Measurements from ENCODE around the gene DHRSX. TPM values are rescaled to one million over a fixed set of nuclear protein-coding genes. Genes with fewer than 3 reads are reported as not detected.

DHRSX gene
- total and polyA plus RNA-seq, 7 donors: 12.5 to 25.2 (median 16.1) TPM

DNA sequence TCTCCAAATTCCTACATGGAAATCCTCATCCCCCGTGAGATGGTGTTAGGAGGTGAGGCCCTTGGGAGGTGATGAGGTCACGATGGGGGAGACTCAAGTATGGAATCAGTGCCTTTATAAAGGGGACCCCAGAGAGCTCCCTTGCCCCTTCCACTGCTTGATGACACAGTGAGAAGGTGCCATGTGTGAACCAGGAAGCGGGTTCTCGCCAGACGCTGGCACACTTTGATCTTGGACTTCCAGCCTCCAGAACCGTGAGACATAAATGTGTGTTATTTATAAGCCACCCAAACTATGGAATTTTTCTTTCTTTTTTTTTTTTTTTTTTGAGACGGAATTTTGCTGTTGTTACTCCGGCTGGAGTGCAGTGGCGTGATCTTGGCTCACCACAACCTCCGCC, 237.6 kb downstream of the DHRSX start:
- H3K4me3 ChIP-seq: no peak overlapping the region
- H3K36me3 ChIP-seq: peaks cover 0 to 18% (median 4%) of the 10 kb centered on the region in 4 donors
- no peak for TF ChIP-seq POLR2A (IDR thresholded peaks at IDR 0.05)
- no peak for TF ChIP-seq POLR2AphosphoS5 (IDR thresholded peaks at IDR 0.05)
- TF ChIP-seq, protein P1, sequence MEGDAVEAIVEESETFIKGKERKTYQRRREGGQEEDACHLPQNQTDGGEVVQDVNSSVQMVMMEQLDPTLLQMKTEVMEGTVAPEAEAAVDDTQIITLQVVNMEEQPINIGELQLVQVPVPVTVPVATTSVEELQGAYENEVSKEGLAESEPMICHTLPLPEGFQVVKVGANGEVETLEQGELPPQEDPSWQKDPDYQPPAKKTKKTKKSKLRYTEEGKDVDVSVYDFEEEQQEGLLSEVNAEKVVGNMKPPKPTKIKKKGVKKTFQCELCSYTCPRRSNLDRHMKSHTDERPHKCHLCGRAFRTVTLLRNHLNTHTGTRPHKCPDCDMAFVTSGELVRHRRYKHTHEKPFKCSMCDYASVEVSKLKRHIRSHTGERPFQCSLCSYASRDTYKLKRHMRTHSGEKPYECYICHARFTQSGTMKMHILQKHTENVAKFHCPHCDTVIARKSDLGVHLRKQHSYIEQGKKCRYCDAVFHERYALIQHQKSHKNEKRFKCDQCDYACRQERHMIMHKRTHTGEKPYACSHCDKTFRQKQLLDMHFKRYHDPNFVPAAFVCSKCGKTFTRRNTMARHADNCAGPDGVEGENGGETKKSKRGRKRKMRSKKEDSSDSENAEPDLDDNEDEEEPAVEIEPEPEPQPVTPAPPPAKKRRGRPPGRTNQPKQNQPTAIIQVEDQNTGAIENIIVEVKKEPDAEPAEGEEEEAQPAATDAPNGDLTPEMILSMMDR (IDR thresholded peaks at IDR 0.05): no peak
- no peak for TF ChIP-seq EP300 (IDR thresholded peaks at IDR 0.05)
- H3K9me3 ChIP-seq: no peaks in the 10 kb centered on the region
- 94 to 96% methylated on average over 10 of the region's 10 CpGs for WGBS, 2 donors
- intact Hi-C loops (cut with DNase I): no loop called here
- peaks cover 0 to 11% (median 7%) of the 10 kb centered on the region in 4 donors for H3K4me1 ChIP-seq
- no peak overlapping the region for H3K27ac ChIP-seq
- DNase-seq: no peak
- no peaks in the 10 kb centered on the region for H3K27me3 ChIP-seq

DNA sequence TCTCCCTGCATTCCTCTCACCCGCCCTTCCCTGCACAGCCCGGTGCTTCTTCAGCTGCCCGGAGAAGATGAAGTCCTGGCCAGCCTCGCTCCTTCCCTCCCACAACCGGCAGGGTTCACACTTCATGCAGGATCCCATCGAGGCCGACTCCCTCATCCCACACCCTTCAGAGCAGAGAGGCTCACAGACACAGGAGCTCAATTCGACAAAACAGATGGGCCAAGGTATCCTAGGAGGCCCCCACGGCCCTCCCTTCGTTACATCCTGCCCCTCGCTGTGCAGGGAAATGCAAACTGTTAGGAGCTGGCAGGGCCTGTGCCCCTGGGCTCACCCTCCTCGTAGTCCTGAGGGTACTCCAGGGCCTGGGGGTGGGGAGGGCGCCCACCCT, 238.1 kb downstream of the DHRSX start:
- H3K27me3 ChIP-seq: no peaks in the 10 kb centered on the region
- intact Hi-C loops (cut with DNase I): no loop called here
- no peaks in the 10 kb centered on the region for H3K9me3 ChIP-seq
- TF ChIP-seq EP300 (IDR thresholded peaks at IDR 0.05) (no peak), POLR2A (IDR thresholded peaks at IDR 0.05) (no peak), POLR2AphosphoS5 (IDR thresholded peaks at IDR 0.05) (no peak)
- TF ChIP-seq, protein P1 (IDR thresholded peaks at IDR 0.05): no peak
- H3K4me1 ChIP-seq: peaks cover 0 to 11% (median 7%) of the 10 kb centered on the region in 4 donors
- H3K4me3 ChIP-seq: no peak overlapping the region
- WGBS, 2 donors: 80 to 88% methylated on average over 13 of the region's 13 CpGs
- DNase-seq: peak; percentile 63
- H3K36me3 ChIP-seq: peaks cover 0 to 18% (median 4%) of the 10 kb centered on the region in 4 donors
- no peak overlapping the region for H3K27ac ChIP-seq

DNA sequence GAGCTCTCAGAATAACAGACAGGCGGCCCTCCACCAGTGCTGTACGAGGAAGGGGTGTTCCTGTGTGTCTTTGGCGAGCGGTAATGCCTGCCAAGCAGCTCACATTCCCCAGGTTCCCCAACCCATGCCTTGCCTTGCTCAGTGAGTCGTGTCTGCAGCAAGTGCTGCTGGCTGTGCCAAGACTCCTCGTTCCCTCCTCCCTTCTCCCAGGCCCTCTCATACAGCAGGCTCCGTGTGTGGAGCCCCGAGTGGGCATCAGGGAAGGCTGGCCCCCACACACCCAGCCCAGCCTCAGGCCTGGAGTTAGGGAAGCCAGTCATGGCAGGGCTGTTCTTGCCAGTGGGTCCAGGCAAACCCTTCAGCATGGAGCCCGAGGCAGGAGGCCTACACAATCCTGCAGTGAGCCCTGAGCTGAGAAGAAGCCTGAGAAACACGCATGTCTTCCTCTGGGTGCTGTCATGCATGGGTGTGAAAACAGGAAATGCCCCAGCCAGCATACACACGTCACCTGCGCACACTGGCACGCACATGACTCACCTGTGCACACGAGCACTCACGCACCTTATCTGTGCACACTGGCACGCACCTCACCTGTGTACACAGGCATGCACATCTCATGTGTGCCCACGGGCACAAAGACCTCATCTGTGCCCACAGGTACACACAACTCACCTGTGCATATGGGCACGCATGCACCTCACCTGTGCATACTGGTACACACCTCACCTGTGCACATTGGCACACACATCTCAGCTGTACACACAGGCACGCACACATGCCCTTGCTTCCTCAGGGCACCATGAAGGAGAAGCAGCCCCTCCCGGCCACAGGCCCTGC, 238.7 kb downstream of the DHRSX start:
- H3K4me3 ChIP-seq: no peak overlapping the region
- peaks cover 0 to 18% (median 4%) of the 10 kb centered on the region in 4 donors for H3K36me3 ChIP-seq
- TF ChIP-seq, protein P1 (IDR thresholded peaks at IDR 0.05): no peak
- TF ChIP-seq POLR2A (IDR thresholded peaks at IDR 0.05): no peak
- no peak for TF ChIP-seq EP300 (IDR thresholded peaks at IDR 0.05)
- no peak for TF ChIP-seq POLR2AphosphoS5 (IDR thresholded peaks at IDR 0.05)
- H3K4me1 ChIP-seq: peaks cover 0 to 11% (median 7%) of the 10 kb centered on the region in 4 donors
- no peaks in the 10 kb centered on the region for H3K9me3 ChIP-seq
- peak; percentile 36 for DNase-seq
- WGBS, 2 donors: 90 to 91% methylated on average over 20 of the region's 20 CpGs
- intact Hi-C loops (cut with DNase I): no loop called here
- H3K27me3 ChIP-seq: no peaks in the 10 kb centered on the region
- no peak overlapping the region for H3K27ac ChIP-seq

DNA sequence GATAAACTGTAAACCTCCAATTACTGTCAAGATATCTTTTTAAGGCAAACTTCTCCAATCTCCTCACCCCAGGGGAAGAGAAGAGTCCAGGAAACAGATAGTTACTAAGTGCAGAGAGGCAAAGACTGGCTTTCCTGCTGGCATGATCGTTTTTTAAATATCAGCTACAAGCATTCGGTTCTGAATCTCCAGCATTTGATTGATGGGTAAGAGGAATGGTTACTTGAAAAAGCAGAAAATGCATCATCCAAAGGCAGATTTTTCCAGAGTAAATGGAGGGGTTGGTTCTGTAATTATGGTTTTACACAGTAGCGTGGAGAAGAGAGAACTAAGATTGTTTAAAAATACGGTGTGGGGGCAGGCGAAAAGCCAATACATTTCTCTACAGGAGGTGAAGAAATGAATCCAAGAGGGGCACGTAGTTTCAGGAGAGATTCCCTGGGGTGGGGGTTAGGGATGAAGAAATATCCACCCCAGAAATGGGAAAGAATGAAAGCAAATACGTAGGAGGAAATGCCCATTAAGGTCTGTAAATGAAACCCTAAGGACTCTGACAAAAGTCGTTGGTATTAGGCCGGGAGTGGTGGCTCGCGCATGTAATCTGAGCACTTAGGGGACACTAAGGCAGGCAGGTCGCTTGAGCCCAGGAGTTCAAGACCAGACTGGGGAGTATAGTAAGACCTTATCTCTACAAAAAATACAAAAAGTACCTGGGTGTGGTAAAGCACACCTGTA, 248.3 kb downstream of the DHRSX start:
- peak; percentile 22 for DNase-seq
- 95 to 96% methylated on average over 12 of the region's 12 CpGs for WGBS, 2 donors
- TF ChIP-seq EP300 (IDR thresholded peaks at IDR 0.05) (no peak), POLR2A (IDR thresholded peaks at IDR 0.05) (no peak), POLR2AphosphoS5 (IDR thresholded peaks at IDR 0.05) (no peak)
- TF ChIP-seq, protein P1 (IDR thresholded peaks at IDR 0.05): no peak
- Histone ChIP-seq H3K27ac (no peak overlapping the region), H3K36me3 (no peaks in the 10 kb centered on the region), H3K9me3 (peaks cover 0 to 4% (median 0%) of the 10 kb centered on the region in 4 donors), H3K4me1 (no peaks in the 10 kb centered on the region), H3K4me3 (no peak overlapping the region), H3K27me3 (no peaks in the 10 kb centered on the region)
- intact Hi-C loops (cut with DNase I): no loop called here
